Stimulated activated CD4-positive, alpha-beta T cell treated with anti-CD3 and anti-CD28 coated beads, TNF-alpha, amount 100 ng/mL, for 24 hours (primary cell): ENCODE results near the gene DOCK2.
A peak's percentile ranks its signal among the peaks of the same experiment; 100 is the strongest.
"Not testable (repeated sequence)": the region's sequence is repeated elsewhere in the genome, so short reads cannot be mapped to it uniquely, and the experiment has no call there.

Experiments used
- DNase-seq, 3 experiments: peaks; one replicate each; pipeline ENCODE4 v3.0.0-alpha.2; 2020; ENCODE audit warnings: low read depth in 3 of 3

DOCK2 gene

GRCh38 chr5:169788168-169788567, 151.1 kb downstream of the DOCK2 start:
- no peak for DNase-seq

- DNase-seq, result no peak
Observed at GRCh38 chr5:169789417-169789940, 152.4 kb downstream of the DOCK2 start.

- no peak for DNase-seq
Observed at GRCh38 chr5:169791251-169791650, 154.2 kb downstream of the DOCK2 start.

- no peak for DNase-seq
Observed at GRCh38 chr5:169795338-169795737, 158.3 kb downstream of the DOCK2 start.

GRCh38 chr5:169796731-169797130, 159.7 kb downstream of the DOCK2 start:
- DNase-seq, result no peak

- DNase-seq, result no peak
Observed at GRCh38 chr5:169797577-169797976, 160.5 kb downstream of the DOCK2 start.

GRCh38 chr5:169798438-169798837, 161.4 kb downstream of the DOCK2 start:
- no peak for DNase-seq

- DNase-seq, result no peak
Observed at GRCh38 chr5:169798906-169799660, 162.0 kb downstream of the DOCK2 start.

GRCh38 chr5:169801324-169801777, 164.3 kb downstream of the DOCK2 start:
- no peak for DNase-seq

- DNase-seq, result no peak
Observed at GRCh38 chr5:169801781-169802180, 164.7 kb downstream of the DOCK2 start.

- DNase-seq, result no peak
Observed at GRCh38 chr5:169803077-169803981, 166.3 kb downstream of the DOCK2 start.

- DNase-seq, result no peak
Observed at GRCh38 chr5:169804861-169805260, 167.8 kb downstream of the DOCK2 start.

- peak; percentile 11 to 60 (median 23) for DNase-seq
Observed at GRCh38 chr5:169805527-169805934, 168.5 kb downstream of the DOCK2 start.

GRCh38 chr5:169805937-169806700, 169.0 kb downstream of the DOCK2 start:
- DNase-seq, result no peak

- DNase-seq, result no peak
Observed at GRCh38 chr5:169808118-169808581, 171.1 kb downstream of the DOCK2 start.

- DNase-seq, result not testable (repeated sequence)
Observed at GRCh38 chr5:169808880-169809279, 171.8 kb downstream of the DOCK2 start.

GRCh38 chr5:169809281-169809680, 172.2 kb downstream of the DOCK2 start:
- no peak for DNase-seq

GRCh38 chr5:169810524-169810923, 173.4 kb downstream of the DOCK2 start:
- no peak for DNase-seq

- no peak for DNase-seq
Observed at GRCh38 chr5:169811023-169811422, 173.9 kb downstream of the DOCK2 start.

GRCh38 chr5:169811680-169812079, 174.6 kb downstream of the DOCK2 start:
- DNase-seq, result no peak

GRCh38 chr5:169812786-169813185, 175.7 kb downstream of the DOCK2 start:
- DNase-seq, result no peak

- no peak for DNase-seq
Observed at GRCh38 chr5:169814045-169814444, 177.0 kb downstream of the DOCK2 start.
